Activated naive CD4-positive, alpha-beta T cell treated with anti-CD3 and anti-CD28 coated beads, Interleukin-2, amount 50 U/mL, for 16 hours (primary cell): ENCODE data around the gene CASP14.
A peak's percentile ranks its signal among the peaks of the same experiment; 100 is the strongest.
"Not testable (repeated sequence)": the region's sequence is repeated elsewhere in the genome, so short reads cannot be mapped to it uniquely, and the experiment has no call there.

Source experiments
- DNase-seq: peaks from one replicate; pipeline ENCODE4 v3.0.0-alpha.2; 2020

CASP14 gene

GRCh38 chr19:15072930-15073647, 23.8 kb downstream of the CASP14 start:
- DNase-seq, result no peak

GRCh38 chr19:15074371-15074770, 25.1 kb downstream of the CASP14 start:
- DNase-seq, result no peak

- no peak for DNase-seq
These were observed 26.5 kb downstream of the CASP14 start for GRCh38 chr19:15075806-15076205.

GRCh38 chr19:15080002-15080401, 30.7 kb downstream of the CASP14 start:
- DNase-seq, result not testable (repeated sequence)

- no peak for DNase-seq
These were observed 32.6 kb downstream of the CASP14 start, which contains the start of gene OR1I1 for GRCh38 chr19:15081911-15082310. Gene OR1I1, plus strand, starts transcription at chr19:15082211. Its CDS starts 4,855 bp downstream, at chr19:15087066.

GRCh38 chr19:15087182-15087581, 37.9 kb downstream of the CASP14 start:
- DNase-seq, result no peak

- DNase-seq, result no peak
These were observed 42.9 kb downstream of the CASP14 start for GRCh38 chr19:15091918-15092753.

GRCh38 chr19:15093001-15093400, 43.7 kb downstream of the CASP14 start:
- DNase-seq, result no peak

GRCh38 chr19:15096223-15096622, 46.9 kb downstream of the CASP14 start:
- DNase-seq, result no peak

GRCh38 chr19:15097980-15098379, 48.7 kb downstream of the CASP14 start:
- DNase-seq, result not testable (repeated sequence)

GRCh38 chr19:15098460-15098859, 49.2 kb downstream of the CASP14 start:
- no peak for DNase-seq

GRCh38 chr19:15099017-15099582, 49.8 kb downstream of the CASP14 start:
- no peak for DNase-seq

GRCh38 chr19:15101479-15102082, 52.3 kb downstream of the CASP14 start:
- DNase-seq, result peak; percentile 54

GRCh38 chr19:15104003-15104402, 54.7 kb downstream of the CASP14 start:
- no peak for DNase-seq

- no peak for DNase-seq
These were observed 55.1 kb downstream of the CASP14 start for GRCh38 chr19:15104411-15104810.

- no peak for DNase-seq
These were observed 55.8 kb downstream of the CASP14 start for GRCh38 chr19:15105044-15105443.

- DNase-seq, result peak; percentile 38
These were observed 58.1 kb downstream of the CASP14 start, which contains the start of gene SYDE1 for GRCh38 chr19:15107061-15108010. Gene SYDE1, plus strand, starts transcription at chr19:15107401. Its CDS starts 33 bp downstream, at chr19:15107434.
